Measurements from ENCODE around the gene STRN3. TPM values are rescaled to one million over a fixed set of nuclear protein-coding genes. Genes with fewer than 3 reads are reported as not detected.

The STRN3 gene
- total RNA-seq, 2 experiments from 2014 or later, result 25.2 to 37.0 TPM

- no peak for DNase-seq (ENCODE audit: low spot score)
- Histone ChIP-seq H3K27ac (ENCODE audit: low read depth, low read length, poor library complexity, severe bottlenecking) (no peak overlapping the region), H3K79me2 (ENCODE audit: insufficient read depth, low read depth, low read length) (peaks cover 98% of the 10 kb centered on the region), H3K36me3 (ENCODE audit: insufficient read depth, low read length) (peaks cover 21% of the 10 kb centered on the region), H4K20me1 (ENCODE audit: insufficient read depth, low read length) (peaks cover 12% of the 10 kb centered on the region; the same call in 1 of the 2 replicates), H3K9me2 (ENCODE audit: insufficient read depth, low read length) (no peaks in the 10 kb centered on the region), H3K4me1 (ENCODE audit: insufficient read depth, low read length, poor library complexity, severe bottlenecking) (peaks cover 26% of the 10 kb centered on the region), H3K4me3 (ENCODE audit: low read depth, low read length, poor library complexity, severe bottlenecking) (no peak overlapping the region), H2AFZ (ENCODE audit: low read length) (no peak overlapping the region), H3K4me2 (ENCODE audit: low read length) (no peak overlapping the region), H3K9me3 (ENCODE audit: low read length) (no peaks in the 10 kb centered on the region)
- POLR2A ChIA-PET, result interaction anchor here (0.5 to 1.8 kb wide), 9 partner anchors 10 to 349 kb away, joined by 3 to 12 read pairs (median 3); no protein-coding TSS in a partner anchor
- intact Hi-C loops (cut with micrococcal nuclease; ENCODE audit: unreplicated experiment), result no loop called here
- CTCF ChIA-PET (ENCODE audit: unreplicated experiment), result interaction anchor here (1.0 kb wide), 1 partner anchor 13 kb away, joined by 3 read pairs; no protein-coding TSS in a partner anchor
- TF ChIP-seq EZH2phosphoT487 (IDR thresholded peaks at IDR 0.05; ENCODE audit: borderline replicate concordance, low read depth, low read length), result no peak
- TF ChIP-seq CTCF (conservative IDR thresholded peaks at IDR 0.05; ENCODE audit: low read length), result no peak
- BruUV-seq (replicated peaks), result no TSS peak
Observed at GRCh38 chr14:30994681-30995620, 31.2 kb downstream of the STRN3 start.

- peaks cover 12% of the 10 kb centered on the region; the same call in 1 of the 2 replicates for H4K20me1 ChIP-seq (ENCODE audit: insufficient read depth, low read length)
- no peak for DNase-seq (ENCODE audit: low spot score)
- peaks cover 26% of the 10 kb centered on the region for H3K4me1 ChIP-seq (ENCODE audit: insufficient read depth, low read length, poor library complexity, severe bottlenecking)
- intact Hi-C loops (cut with micrococcal nuclease; ENCODE audit: unreplicated experiment), result no loop called here
- BruUV-seq (replicated peaks), result no TSS peak
- ChIA-PET CTCF (ENCODE audit: unreplicated experiment) (no interaction called here), POLR2A (interaction anchor here (0.6 to 1.2 kb wide), 3 partner anchors 20 to 70 kb away, joined by 3 to 4 read pairs (median 3); no protein-coding TSS in a partner anchor)
- no peaks in the 10 kb centered on the region for H3K9me3 ChIP-seq (ENCODE audit: low read length)
- no peak overlapping the region for H3K4me2 ChIP-seq (ENCODE audit: low read length)
- no peak overlapping the region for H2AFZ ChIP-seq (ENCODE audit: low read length)
- TF ChIP-seq CTCF (conservative IDR thresholded peaks at IDR 0.05; ENCODE audit: low read length) (no peak), EZH2phosphoT487 (IDR thresholded peaks at IDR 0.05; ENCODE audit: borderline replicate concordance, low read depth, low read length) (no peak)
- no peak overlapping the region for H3K4me3 ChIP-seq (ENCODE audit: low read depth, low read length, poor library complexity, severe bottlenecking)
- peaks cover 16% of the 10 kb centered on the region for H3K36me3 ChIP-seq (ENCODE audit: insufficient read depth, low read length)
- no peak overlapping the region for H3K27ac ChIP-seq (ENCODE audit: low read depth, low read length, poor library complexity, severe bottlenecking)
- H3K79me2 ChIP-seq (ENCODE audit: insufficient read depth, low read depth, low read length), result peaks cover 98% of the 10 kb centered on the region
- H3K9me2 ChIP-seq (ENCODE audit: insufficient read depth, low read length), result no peaks in the 10 kb centered on the region
Observed at GRCh38 chr14:30993071-30993470, 33.1 kb downstream of the STRN3 start.

All from OCI-LY7 (cell line).